GM18519 (cell line): ENCODE results near the gene PHF2.

Experiments
- ATAC-seq: cut with Tn5 transposase; IDR thresholded peaks from one replicate; pipeline ENCODE4 v1.9.1; 2021; ENCODE audit warnings: mild to moderate bottlenecking, moderate library complexity; ENCODE audit not compliant: unreplicated experiment, low FRiP score

The PHF2 gene

GRCh38 chr9:93648181-93648580 is 71.8 kb downstream of the PHF2 start:
- ATAC-seq = no peak

- ATAC-seq = no peak
These were observed 72.5 kb downstream of the PHF2 start for GRCh38 chr9:93648836-93649235.

GRCh38 chr9:93649610-93650261 is 73.4 kb downstream of the PHF2 start:
- ATAC-seq = no peak

- ATAC-seq = no peak
These were observed 74.1 kb downstream of the PHF2 start for GRCh38 chr9:93650448-93650847.

GRCh38 chr9:93651521-93651950 is 75.2 kb downstream of the PHF2 start:
- no peak for ATAC-seq

- ATAC-seq = no peak
These were observed 76.5 kb downstream of the PHF2 start for GRCh38 chr9:93652604-93653592.

GRCh38 chr9:93653760-93654159 is 77.4 kb downstream of the PHF2 start:
- ATAC-seq = no peak

GRCh38 chr9:93654351-93654961 is 78.1 kb downstream of the PHF2 start:
- ATAC-seq = no peak

- no peak for ATAC-seq
These were observed 79.4 kb downstream of the PHF2 start for GRCh38 chr9:93655621-93656425.

GRCh38 chr9:93656426-93657239 is 80.2 kb downstream of the PHF2 start:
- ATAC-seq = no peak

- no peak for ATAC-seq
These were observed 81.1 kb downstream of the PHF2 start for GRCh38 chr9:93657331-93658111.

GRCh38 chr9:93658184-93658925 is 82.0 kb downstream of the PHF2 start:
- no peak for ATAC-seq

GRCh38 chr9:93659044-93659836 is 82.9 kb downstream of the PHF2 start:
- ATAC-seq = no peak

- no peak for ATAC-seq
These were observed 83.4 kb downstream of the PHF2 start for GRCh38 chr9:93659837-93660177.

GRCh38 chr9:93660352-93661046 is 84.1 kb downstream of the PHF2 start:
- ATAC-seq = no peak

GRCh38 chr9:93661591-93661990 is 85.2 kb downstream of the PHF2 start:
- ATAC-seq = no peak
